HG03432 (cell line): ENCODE measurements around the gene VPS16.

Experiments used
- ATAC-seq: cut with Tn5 transposase; IDR thresholded peaks from one replicate; pipeline ENCODE4 v1.9.1; 2021; ENCODE audit warnings: mild to moderate bottlenecking, moderate library complexity; ENCODE audit not compliant: unreplicated experiment

The VPS16 gene

DNA sequence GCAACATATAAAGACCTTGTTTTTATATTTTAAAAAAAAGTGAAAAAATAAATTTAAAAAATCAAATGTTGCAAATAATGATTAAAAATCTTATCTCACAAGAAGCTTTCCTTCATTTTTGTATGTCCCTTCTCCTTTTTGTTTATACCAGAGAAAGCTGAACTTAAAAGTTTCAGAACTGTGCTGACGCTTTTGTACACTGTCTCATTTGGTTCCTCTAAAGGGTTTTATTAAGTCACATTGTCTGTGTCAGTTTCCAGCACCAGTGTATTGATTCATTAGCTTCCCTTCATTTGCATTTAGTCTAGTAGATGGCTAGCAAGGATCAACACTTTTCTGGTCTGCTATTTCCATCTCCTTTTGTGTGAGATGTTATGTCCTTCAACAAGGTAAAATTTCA lies 6.8 kb upstream of the VPS16 start:
- ATAC-seq, result no peak

DNA sequence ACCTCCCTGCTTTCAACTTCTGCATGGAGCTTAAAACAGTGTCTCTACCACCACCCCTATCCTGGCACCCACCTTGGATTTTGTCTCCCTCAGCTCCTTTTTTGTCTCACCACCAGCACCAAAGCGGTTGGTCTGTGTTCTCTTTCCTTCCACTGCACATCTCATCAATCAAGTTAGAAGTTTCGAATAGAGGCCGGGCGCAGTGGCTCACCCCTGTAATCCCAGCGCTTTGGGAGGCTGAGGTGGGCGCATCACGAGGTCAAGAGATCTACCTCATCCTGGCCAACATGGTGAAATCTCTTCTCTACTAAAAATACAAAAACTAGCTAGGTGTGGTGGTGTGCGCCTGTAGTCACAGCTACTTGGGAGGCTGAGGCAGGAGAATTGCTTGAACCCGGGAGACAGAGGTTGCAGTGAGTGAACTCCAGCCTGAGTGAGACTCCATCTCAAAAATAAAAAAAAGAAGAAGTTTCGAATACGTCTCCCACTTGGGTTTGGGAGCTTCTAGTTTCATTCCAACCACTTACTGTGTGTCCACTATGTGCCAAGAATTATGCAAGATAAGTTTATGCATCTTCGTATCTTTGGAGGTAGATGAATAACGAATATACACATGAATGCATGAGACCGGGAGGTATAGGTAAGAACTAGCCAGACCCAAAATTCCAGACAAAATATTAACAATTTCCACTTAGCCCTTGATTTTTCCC lies 6.0 kb upstream of the VPS16 start:
- no peak for ATAC-seq

DNA sequence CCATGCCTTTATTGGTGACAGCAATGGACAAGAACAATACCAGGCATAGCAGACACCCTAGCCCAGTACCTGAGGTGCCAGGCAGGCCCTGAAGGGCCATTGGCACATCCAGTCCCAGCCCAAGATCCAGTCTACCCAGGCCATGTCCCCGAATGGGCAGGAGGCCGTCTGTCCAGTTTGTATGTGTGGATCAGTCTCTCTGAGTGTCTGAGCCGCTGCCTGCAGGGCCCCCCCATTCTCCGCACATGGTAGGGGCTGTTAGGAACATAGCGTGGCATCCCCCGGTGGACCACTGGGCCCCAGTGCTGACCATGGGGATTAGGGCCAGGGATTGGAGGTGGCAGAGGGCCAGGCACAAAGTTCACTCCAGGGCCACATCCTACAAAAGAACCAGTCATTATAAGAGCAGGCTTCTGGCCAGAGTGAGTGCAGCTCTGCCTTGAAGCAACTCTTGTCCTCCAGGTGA lies 5.2 kb upstream of the VPS16 start:
- no peak for ATAC-seq

DNA sequence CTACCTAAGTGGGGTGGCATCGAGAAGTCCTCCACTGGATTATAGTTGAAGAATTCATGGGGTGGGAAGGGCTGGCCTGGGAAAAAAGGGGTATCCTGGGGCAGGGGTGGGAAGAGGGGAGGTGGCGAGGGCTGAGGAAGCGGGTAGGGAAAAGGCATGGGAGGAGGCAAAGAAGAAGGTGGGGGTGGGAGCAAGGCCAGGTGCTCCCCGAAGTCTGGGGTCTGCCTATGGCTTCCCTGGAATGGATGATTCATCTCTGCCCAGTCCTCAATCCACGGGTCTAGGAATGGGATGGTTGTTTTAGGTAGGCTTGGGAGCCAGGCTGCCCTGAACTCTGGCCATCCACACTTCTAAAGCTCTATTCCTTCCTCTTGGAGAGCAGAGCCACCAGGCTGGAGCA lies 4.5 kb upstream of the VPS16 start:
- ATAC-seq, result no peak

DNA sequence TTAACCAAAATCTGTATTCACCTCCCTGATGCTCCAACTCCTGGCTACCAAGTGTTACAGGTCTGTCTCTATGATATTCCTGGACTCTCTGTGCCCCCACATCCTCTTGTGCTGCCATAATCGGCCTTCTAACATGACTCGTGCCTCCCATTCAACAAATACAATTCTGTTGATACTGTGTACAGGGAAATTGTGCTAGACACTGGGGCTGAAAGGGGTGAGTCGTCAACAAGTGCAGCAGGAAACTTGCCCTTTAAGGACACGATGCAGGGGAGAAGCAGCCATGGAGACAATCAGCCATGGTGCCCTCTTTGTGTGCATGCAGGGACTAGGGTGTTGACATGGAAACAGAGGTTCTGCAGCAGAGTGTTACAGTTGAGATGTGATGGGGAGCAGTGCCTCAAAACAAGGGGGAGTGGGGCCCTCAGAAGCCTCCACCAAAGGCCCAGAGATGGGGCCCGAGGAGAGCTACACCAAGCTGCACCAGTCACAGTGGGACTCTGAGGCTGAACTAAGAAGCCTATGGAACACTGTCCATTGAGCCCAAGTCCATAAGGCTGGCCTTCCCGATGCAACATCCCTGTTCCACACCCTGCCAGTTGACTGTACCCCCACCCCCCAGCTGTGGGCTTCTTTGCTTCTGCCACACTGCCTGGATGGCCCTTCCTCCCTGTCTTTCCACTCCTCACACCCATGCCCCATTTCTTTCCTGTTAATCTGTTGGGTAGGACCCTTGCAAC lies 3.2 kb upstream of the VPS16 start:
- no peak for ATAC-seq

DNA sequence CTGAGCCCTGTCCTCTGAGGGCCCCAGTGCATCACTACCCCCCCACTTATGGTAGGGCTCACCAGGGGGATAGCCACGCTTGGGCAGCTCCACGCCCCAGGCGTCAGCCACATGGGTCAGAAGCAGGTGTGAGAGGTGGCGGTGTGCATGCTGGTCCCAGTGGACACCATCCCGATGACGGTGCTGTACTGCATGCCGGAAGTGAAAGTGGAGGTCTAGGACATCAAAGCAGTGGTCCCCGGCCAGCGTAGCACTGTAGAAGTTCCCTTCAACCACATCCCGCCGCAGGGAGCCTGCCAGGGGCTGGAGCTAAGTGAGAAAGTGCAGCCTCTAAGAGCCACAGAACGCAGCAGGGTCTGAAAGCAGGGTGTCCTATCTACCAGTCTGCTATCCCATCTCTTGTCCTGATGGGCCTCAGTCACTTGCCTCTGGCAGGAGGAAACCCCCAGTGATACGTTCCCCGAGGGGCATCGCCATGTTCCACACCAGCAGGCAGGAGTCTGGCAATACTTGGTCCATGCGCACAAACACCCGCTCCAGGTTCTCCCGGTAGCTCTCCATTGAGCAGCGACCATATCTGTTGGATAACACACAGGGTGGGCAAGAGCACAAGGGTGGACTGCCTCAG lies 2.3 kb upstream of the VPS16 start:
- ATAC-seq, result no peak

DNA sequence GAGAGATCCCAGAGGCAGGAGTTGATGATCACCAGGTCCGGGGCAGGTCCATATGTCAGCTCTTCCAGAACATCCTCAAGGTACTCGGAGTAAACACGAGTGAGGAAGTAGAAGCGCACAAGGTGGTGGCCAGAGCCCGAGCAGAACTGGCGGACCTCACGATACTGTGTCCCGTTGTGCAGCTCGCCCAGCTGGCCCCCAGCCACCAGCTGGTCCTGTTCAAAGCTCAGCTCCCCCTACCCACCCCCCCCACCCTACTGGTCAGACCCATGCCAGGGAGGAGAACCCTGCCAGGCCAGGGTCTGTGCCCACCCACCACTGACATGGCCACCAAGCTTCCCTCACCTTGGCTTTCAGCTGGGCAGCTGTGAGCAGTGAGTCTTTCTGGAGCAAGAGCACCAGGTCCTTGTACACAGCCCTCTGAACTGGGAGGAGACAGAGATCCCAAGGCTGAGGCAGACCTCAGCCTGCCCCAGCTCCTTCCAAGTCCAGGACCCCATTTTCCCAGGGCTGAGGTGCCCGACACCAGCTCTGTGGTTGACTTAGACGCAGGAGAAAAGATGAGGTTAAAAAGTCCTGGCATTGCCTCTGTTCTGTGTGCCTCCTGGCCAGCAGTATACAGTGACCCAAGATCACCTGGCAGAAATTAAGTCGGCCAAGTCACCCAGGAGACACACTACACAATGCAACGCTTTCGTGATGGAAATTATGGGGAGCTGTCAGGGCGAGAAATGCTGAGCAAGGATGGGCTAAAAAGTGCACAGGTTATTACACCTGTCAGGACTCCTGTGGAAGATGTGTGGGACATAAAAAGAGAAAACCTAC lies 1.5 kb upstream of the VPS16 start:
- ATAC-seq, result no peak

DNA sequence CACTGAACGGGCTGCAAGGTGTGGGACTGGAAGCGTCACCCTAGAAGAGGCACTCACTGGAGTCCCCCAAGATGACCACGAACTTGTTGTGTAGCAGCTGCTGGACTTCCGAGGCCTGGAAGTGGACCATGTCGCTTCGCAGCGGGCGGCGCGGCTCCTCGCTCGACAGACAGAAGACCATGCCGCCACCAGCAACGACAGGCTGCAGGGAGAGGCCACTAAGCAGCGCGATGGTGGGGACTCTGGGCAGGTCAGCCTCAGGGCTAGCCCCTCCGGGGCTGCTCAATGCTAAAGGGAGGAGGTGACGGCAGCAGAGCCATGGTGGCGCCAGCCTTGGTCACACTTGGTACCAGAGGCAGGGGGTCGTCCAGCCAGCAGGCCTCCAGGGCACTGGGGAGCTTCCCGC lies 810 bp upstream of the VPS16 start:
- ATAC-seq, result no peak

DNA sequence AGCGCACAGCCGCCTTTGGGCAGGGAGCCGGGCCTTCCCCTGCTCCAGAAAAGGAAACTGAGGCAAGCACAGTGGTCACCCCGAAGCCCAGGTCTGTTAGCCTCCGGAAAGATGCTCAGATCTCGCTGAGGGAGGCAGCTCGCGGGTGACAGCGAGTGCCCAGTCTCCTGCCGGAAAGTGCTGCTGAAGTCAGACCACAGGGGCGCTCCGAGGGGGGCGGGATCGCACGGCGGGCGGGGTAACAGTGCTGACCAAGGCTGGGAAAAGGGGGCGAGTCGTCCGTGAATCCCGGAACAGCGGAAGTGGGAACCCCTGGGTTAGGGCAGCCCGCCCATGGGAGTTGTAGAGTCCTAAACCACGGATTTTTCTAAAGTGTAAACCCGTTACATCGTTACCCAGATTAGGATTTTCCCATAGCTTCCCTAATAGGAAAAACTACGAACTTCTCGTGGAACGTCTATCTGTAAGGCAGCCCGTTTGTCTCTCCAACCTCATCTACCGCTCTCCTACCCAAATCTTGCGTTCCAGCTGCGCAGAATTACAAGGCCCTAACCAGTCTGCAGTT lies 504 bp downstream of the VPS16 start:
- peak; percentile 43 for ATAC-seq

DNA sequence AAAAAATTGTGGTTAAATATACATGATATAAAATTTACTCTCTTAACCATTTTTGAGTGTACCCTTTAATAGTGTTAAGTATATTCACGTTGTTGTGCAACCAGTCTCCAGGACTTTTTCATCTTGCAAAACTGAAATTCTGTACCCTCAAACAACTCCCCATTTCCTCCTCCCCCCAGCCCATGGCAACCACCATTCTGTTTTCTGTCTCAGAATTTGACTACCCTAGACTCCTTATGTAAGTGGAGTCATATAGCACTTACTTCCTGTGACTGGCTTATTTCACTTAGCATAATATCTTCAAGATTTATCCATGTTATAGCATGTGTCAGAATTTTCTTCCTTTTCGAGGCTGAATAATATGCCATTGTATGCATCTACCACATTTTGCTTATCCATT lies 5.1 kb downstream of the VPS16 start:
- ATAC-seq, result no peak

DNA sequence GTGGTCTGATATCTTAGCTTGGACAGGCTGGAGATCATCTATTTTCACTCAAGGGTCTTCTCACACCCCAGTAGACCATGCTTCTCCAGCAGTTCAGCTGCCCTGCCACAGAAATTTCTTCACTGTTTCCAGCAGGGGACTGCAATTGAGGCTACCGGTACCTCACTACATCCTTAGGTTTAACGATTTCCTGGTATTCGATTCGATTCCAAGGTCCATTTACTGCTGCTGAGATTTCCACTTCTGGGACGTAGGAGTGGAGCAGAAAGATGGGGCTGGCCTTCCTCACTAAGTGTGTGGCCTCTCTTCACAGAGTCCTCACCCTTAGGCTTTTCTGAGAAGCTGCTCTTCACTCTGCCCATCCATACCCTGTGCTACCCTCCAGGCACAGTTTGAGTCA lies 6.2 kb downstream of the VPS16 start:
- no peak for ATAC-seq

DNA sequence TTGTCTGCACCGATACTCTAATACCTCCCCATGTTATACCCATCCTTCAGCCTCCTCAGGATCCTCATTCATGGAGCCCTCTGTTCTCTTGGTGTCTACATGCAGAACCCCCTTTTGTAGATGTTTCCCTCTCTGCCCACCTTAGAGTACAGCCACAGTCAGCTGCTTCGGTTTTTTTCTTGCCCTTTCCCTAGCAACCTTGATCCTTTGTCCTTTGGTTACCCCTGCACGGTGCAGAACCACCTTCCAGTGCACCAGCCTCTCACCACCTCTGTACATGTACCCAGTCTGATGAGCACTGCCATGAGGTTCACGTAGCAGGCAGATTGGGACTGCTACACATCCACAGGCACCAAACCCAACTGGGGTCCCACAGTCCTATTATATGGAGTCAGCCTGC lies 7.3 kb downstream of the VPS16 start:
- no peak for ATAC-seq

DNA sequence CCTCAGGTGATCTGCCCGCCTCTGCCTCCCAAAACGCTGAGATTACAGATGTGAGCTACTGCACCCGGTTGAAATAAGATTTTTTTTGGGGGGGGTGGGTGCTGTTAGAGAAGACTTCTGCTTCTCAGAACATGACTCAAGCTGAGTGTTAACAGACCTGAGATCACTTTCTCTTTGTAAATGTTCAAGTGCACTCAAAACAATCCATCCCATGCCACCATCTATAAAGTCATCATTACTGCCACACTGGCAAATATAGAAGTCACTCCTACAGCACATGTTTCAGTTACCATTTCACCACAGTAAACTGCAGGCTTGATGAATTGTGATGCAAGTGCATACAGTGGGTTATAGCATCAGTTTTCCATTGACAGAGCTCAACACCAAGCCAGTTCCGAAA lies 9.0 kb downstream of the VPS16 start:
- no peak for ATAC-seq

DNA sequence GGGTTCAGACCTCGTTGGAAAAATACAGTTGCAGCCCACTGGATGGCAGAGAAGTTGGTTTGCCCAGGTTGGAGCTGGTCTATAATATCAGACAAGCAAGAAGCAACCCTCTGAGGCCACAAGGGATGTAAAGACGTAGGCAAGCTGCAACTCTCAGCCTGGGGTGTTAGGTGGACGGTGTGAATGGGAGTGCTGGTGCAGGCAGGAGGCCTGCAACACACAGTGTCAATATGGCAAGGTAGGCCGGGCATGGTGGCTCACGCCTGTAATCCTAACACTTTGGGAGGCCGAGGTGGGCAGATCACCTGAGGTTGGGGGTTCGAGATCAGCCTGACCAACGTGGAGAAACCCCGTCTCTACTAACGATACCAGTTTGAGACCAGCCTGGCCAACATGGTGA lies 10.5 kb downstream of the VPS16 start:
- no peak for ATAC-seq

DNA sequence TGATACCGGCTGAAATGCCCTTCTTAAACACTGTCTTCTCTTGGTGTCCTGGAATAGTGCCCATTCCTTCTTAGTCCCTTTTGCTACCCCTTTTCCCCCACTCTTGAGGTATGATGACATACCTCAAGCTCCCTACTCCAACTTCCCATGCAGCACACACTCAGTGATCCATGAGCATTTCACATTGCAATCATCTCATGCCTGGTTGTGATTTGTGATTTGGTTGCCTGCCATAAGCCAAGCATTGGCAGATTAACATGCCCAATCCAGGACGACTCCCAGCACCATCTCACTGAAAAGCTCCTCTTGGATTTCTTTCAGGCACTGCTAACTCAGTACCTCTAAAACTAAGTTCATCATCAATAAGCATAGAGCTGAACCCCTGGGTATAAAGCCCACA lies 18.0 kb downstream of the VPS16 start:
- no peak for ATAC-seq

DNA sequence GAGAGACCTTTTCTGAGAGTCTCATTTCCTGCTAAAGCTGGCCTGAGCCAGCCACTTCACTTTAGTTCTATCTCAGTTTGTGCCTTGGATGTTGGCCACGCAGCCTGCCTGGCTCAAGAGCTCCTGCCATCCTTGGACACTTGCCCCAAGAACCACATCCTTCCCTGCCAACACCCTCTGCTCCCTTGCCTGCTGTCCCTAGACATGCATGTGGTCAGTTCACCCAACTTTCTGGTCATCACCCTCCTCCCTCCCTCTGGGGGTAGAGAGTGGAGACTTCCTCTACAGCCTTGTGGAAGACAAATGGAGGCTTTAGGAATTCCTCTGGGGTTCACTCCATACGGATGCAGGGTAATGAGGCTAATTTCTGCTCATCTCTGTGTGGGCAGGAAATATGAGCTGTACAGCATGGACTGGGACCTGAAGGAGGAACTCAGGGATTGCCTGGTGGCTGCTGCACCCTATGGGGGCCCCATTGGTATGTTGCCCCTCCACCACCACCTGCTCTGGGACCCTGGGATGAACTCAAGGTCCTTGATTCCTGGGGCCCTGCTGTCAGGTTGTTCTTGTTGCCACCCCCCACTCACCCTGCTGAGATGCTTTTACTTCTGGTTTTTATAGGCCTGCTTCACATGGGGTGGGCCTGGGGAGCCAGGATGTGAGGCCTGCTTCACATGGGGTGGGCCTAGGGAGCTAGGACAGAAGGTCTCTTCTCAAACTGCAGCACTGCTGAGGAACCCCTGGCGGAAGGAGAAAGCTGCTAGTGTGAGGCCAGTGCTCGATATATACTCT lies 19.0 kb downstream of the VPS16 start:
- ATAC-seq, result no peak

DNA sequence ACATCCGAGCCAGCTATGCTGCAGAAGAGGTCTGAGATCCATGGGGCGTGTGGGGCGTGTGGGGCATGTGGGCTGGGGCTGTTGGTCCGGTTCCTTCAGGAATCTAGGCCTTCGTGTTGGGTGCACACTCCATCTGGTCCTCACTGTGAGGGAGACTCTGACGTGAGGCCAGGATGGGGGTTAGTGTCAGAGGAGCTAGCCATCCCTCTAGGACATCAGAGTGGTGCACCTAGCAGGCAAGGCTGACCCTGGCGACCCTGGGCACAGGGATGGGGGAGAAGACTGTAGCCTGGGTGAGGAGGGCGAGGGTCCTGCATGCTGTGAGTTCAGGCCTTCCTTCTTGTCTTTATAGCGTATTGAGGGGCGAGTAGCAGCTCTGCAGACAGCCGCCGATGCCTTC lies 24.1 kb downstream of the VPS16 start:
- ATAC-seq, result no peak

DNA sequence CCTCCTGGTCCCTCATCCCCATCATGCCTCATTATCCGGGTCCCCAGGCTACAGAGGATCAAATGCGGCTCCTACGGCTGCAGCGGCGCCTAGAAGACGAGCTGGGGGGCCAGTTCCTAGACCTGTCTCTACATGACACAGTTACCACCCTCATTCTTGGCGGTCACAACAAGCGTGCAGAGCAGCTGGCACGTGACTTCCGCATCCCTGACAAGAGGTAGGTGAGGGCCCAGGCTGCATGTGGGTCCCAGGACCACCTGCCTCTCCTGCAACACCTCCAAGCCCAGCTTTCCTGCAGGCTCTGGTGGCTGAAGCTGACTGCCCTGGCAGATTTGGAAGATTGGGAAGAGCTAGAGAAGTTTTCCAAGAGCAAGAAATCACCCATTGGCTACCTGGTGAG lies 24.6 kb downstream of the VPS16 start:
- ATAC-seq, result no peak

DNA sequence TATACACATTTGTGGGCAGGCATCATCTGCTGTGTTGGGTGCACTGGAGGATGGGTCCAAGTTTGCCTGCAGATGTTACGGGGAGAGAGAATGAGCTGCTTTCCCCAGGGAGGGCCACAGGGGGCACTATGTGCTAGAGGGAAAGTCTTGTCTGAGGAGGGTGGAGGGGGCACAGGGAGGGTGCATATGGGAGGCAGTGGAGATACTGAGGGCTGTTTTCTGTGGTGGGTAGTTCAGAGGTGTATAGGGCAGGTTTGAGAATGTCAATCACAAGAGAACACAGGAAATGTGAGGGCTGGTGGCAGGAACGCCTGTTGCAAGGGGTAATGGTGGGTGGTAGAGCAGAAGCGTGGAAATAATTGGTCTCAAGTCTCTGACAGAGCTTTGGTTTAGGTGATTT lies 25.1 kb downstream of the VPS16 start:
- ATAC-seq, result no peak

DNA sequence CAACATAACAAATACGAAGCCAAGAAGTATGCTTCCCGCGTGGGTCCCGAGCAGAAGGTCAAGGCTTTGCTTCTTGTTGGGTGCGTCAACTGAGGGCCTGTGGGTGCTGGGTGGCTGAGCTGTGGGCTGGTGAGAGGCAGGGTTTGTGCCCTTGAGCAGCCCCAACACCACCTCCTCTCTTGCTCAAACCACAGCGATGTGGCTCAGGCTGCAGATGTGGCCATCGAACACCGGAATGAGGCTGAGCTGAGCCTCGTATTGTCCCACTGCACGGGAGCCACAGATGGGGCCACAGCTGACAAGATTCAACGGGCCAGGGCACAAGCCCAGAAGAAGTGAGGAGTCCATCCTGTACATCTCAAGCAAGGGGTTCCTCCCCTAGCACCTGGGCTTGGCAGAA lies 25.7 kb downstream of the VPS16 start:
- ATAC-seq, result no peak
